ACC112 (cell line): Measurements from ENCODE around the gene SHISAL1.
A peak's percentile ranks its signal among the peaks of the same experiment; 100 is the strongest.
"Not testable (repeated sequence)": the region's sequence is repeated elsewhere in the genome, so short reads cannot be mapped to it uniquely, and the experiment has no call there.

Experiments used
- H2AFZ ChIP-seq: fragments of 200-600 bp; sonication (generic); one replicate; pipeline ENCODE4 v1.6.0; 2017; ENCODE audit warnings: antibody characterized with exemption, low read length; ENCODE audit not compliant: unreplicated experiment
- H3K27ac ChIP-seq: fragments of 200-600 bp; sonication (generic); 2 replicates; pipeline ENCODE4 v1.5.1; 2014; ENCODE audit warnings: low read depth, mild to moderate bottlenecking, antibody characterized with exemption, low read length, moderate library complexity
- H3K27me3 ChIP-seq: fragments of 200-600 bp; sonication (generic); 2 replicates; pipeline ENCODE4 v1.6.1; 2014; ENCODE audit warnings: mild to moderate bottlenecking, antibody characterized with exemption, low read length, moderate library complexity, mixed read lengths; ENCODE audit not compliant: insufficient read depth
- H3K36me3 ChIP-seq: fragments of 200-600 bp; sonication (generic); 2 replicates; pipeline ENCODE4 v1.6.1; 2016; ENCODE audit warnings: mild to moderate bottlenecking, antibody characterized with exemption, low read length, moderate library complexity, mixed read lengths; ENCODE audit not compliant: insufficient read depth
- H3K4me1 ChIP-seq: fragments of 200-600 bp; sonication (generic); one replicate; pipeline ENCODE4 v1.6.1; 2016; ENCODE audit warnings: low read length, mixed read lengths; ENCODE audit not compliant: insufficient read depth, unreplicated experiment, control insufficient read depth
- H3K4me3 ChIP-seq: fragments of 200-600 bp; sonication (generic); 2 replicates; pipeline ENCODE4 v1.5.1; 2014; ENCODE audit warnings: mild to moderate bottlenecking, low read depth, low read length
- H3K79me2 ChIP-seq: fragments of 200-600 bp; sonication (generic); one replicate; pipeline ENCODE4 v1.6.0; 2016; ENCODE audit warnings: low read length; ENCODE audit not compliant: control insufficient read depth, unreplicated experiment, insufficient read depth

The SHISAL1 gene

DNA sequence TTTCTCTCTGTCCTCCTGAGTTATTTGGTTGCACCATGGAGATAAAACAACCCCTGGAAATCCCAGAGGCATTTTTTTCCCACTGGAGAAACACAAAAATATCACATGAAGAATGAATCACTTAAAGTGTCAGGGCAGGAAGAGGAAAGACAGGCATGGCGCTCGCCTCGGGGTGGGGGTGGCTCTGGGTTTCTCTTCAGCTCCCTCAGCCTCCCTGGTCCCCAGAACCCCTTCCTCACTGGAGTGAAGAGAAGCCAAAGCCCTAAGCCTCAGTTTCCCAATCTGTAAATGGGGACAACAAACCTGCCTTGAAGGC lies 938 bp downstream of the SHISAL1 start:
- H3K4me1 ChIP-seq: peaks cover 25% of the 10 kb centered on the region
- H3K27ac ChIP-seq: peak overlapping the region; percentile 67; the same call in 1 of the 2 replicates
- no peaks in the 10 kb centered on the region for H3K27me3 ChIP-seq
- H3K4me3 ChIP-seq: no peak overlapping the region
- no peaks in the 10 kb centered on the region for H3K36me3 ChIP-seq
- H3K79me2 ChIP-seq: no peaks in the 10 kb centered on the region
- no peak overlapping the region for H2AFZ ChIP-seq

DNA sequence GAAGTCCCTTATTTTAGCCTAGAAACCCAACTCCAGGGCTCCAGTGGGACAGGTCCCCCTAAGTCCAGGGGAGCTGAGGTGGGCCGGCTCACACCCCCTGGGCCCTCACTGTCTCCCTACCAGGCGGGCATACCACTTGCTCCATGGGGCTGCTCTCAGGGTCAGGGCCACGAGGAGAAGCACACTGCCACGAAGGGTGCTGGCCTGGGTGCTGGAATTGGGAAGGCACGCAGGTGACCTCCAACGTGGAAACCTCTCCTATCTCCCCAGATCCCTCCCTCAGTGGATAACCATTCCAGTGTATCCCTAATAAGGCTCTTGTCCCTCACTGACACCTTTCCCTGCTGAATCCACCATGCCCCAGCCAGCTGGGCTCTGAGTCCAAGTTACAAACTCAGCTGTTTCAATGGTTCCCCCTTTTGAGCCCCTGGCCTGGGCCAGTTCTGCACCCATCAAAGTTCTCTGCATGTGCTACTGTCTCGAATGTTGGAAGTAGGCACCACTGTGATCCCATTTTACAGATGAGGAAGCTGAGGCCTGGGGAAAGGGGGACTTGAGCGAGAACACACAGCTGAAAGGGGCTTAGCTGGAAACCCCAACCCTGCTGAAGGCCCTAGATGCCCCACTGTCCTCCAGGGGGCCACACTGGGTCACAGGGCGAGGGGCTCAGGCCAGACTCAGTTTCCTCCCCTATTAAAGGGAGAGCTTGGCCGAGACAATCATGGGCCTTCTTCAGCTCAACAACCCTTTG lies 1.5 kb downstream of the SHISAL1 start:
- Histone ChIP-seq H3K4me3 (no peak overlapping the region), H2AFZ (no peak overlapping the region), H3K4me1 (peaks cover 25% of the 10 kb centered on the region), H3K27me3 (no peaks in the 10 kb centered on the region), H3K36me3 (no peaks in the 10 kb centered on the region), H3K79me2 (no peaks in the 10 kb centered on the region), H3K27ac (peak overlapping the region; percentile 67; the same call in 1 of the 2 replicates)

GRCh38 chr22:44309647-44310046 lies 3.1 kb downstream of the SHISAL1 start:
- Histone ChIP-seq H2AFZ (no peak overlapping the region), H3K27me3 (no peaks in the 10 kb centered on the region), H3K4me3 (no peak overlapping the region), H3K4me1 (peaks cover 25% of the 10 kb centered on the region), H3K36me3 (no peaks in the 10 kb centered on the region), H3K27ac (peak overlapping the region; percentile 21; the same call in 1 of the 2 replicates), H3K79me2 (no peaks in the 10 kb centered on the region)

DNA sequence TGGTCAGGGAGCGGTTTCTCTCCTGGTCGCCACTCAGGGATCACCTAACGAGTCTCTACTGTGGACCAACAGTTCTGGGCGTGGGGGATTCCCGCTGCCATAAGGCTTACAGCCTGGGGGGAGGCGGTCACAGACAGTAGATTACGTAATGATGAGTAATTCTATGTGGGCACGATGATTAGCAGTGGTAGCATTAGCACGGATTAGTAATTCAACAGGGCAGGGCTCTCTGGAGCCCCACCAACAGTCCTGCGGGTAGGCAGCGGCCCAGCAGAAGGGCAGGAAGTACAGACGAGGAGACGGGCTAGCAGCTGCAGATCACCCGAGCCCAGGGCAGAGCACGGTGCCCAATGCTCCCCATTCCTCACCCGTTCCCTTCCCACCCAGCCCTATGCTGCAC lies 3.6 kb downstream of the SHISAL1 start:
- Histone ChIP-seq H3K27me3 (no peaks in the 10 kb centered on the region), H3K36me3 (no peaks in the 10 kb centered on the region), H3K4me3 (no peak overlapping the region), H2AFZ (no peak overlapping the region), H3K4me1 (peaks cover 25% of the 10 kb centered on the region), H3K27ac (peak overlapping the region; percentile 43; the same call in 1 of the 2 replicates), H3K79me2 (no peaks in the 10 kb centered on the region)

GRCh38 chr22:44307509-44308169 lies 5.1 kb downstream of the SHISAL1 start:
- Histone ChIP-seq H3K27ac (no peak overlapping the region), H3K36me3 (no peaks in the 10 kb centered on the region), H2AFZ (no peak overlapping the region), H3K4me1 (peaks cover 25% of the 10 kb centered on the region), H3K27me3 (no peaks in the 10 kb centered on the region), H3K4me3 (no peak overlapping the region), H3K79me2 (no peaks in the 10 kb centered on the region)

- H2AFZ ChIP-seq: no peak overlapping the region
- no peaks in the 10 kb centered on the region for H3K79me2 ChIP-seq
- peaks cover 17% of the 10 kb centered on the region for H3K4me1 ChIP-seq
- no peaks in the 10 kb centered on the region for H3K36me3 ChIP-seq
- no peak overlapping the region for H3K27ac ChIP-seq
- no peak overlapping the region for H3K4me3 ChIP-seq
- no peaks in the 10 kb centered on the region for H3K27me3 ChIP-seq
Measured at GRCh38 chr22:44305888-44306287, 6.9 kb downstream of the SHISAL1 start.

DNA sequence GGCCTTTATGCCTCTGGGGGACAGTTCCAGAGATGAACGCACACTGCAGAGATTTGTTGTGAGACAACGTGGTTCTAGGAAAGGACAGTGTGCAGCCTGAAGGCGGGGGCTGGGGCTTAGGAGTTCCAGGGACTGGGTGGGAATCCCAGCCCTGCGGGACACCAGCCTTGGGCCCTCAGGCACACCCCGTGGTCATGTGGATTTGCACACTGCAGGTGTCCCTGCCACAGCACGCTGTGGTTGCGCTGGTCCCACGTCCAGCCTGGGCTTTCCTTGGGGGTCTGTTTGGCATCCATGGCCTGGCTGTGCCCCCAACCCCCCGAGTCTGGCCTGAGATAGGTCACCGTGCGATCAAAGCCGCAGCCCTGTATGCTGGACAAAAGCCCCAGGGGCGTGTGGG lies 7.3 kb downstream of the SHISAL1 start:
- Histone ChIP-seq H3K36me3 (no peaks in the 10 kb centered on the region), H3K4me3 (no peak overlapping the region), H3K27me3 (no peaks in the 10 kb centered on the region), H3K4me1 (peaks cover 17% of the 10 kb centered on the region), H2AFZ (no peak overlapping the region), H3K27ac (no peak overlapping the region), H3K79me2 (no peaks in the 10 kb centered on the region)

DNA sequence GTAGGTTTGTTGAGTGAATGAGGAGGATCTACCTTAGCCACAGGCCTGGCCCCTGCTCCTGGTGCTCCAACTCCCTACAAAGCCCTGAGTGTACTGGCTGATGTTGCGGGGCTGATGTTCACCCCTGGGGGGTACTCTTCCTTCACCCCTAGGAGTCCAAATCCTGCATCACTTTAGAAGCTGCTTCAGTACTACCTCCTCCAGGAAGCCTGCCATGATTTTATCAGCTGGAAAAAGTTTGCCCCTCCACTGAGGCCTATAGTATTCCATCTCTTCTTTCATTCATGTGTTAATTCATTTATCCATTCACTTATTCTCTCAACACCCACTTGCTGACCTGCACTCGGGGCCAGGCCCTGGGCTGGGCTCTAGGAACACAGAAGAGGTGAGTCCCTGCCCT lies 7.8 kb downstream of the SHISAL1 start:
- no peak overlapping the region for H3K27ac ChIP-seq
- no peak overlapping the region for H2AFZ ChIP-seq
- H3K4me1 ChIP-seq: peaks cover 15% of the 10 kb centered on the region
- H3K4me3 ChIP-seq: no peak overlapping the region
- H3K79me2 ChIP-seq: no peaks in the 10 kb centered on the region
- no peaks in the 10 kb centered on the region for H3K27me3 ChIP-seq
- no peaks in the 10 kb centered on the region for H3K36me3 ChIP-seq

DNA sequence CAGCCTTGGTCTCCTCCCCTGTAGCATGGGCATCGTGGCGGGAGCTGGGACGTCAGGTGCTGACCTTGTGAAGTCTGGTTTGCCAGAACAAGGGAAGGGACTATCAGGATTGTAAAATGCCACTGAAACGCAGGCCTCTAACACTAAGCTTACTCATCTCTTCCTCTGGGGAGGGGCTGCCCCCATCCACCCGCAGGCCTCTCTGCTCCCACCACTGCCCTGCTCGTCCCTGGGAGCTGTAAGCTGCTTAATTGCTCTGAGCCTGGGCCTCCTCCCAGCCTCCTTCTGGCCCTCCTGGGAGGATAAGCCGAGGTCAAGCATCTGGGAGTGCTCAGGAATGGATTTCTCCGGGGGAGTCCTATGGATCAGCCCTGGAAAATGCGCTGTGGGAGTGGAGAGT lies 8.4 kb downstream of the SHISAL1 start:
- Histone ChIP-seq H2AFZ (no peak overlapping the region), H3K27ac (no peak overlapping the region), H3K4me1 (peaks cover 10% of the 10 kb centered on the region), H3K4me3 (no peak overlapping the region), H3K79me2 (no peaks in the 10 kb centered on the region), H3K36me3 (no peaks in the 10 kb centered on the region), H3K27me3 (no peaks in the 10 kb centered on the region)

- not testable (repeated sequence) for H3K27me3 ChIP-seq, H3K79me2 ChIP-seq, H3K27ac ChIP-seq, H3K36me3 ChIP-seq, H3K4me1 ChIP-seq, H3K4me3 ChIP-seq, H2AFZ ChIP-seq
Measured at GRCh38 chr22:44302363-44302762, 10.4 kb downstream of the SHISAL1 start.

- Histone ChIP-seq H3K27me3 (no peaks in the 10 kb centered on the region), H3K4me3 (no peak overlapping the region), H2AFZ (no peak overlapping the region), H3K79me2 (no peaks in the 10 kb centered on the region), H3K4me1 (no peaks in the 10 kb centered on the region), H3K36me3 (no peaks in the 10 kb centered on the region), H3K27ac (no peak overlapping the region)
Measured at GRCh38 chr22:44301039-44301438, 11.7 kb downstream of the SHISAL1 start.
